ENCODE measurements around the gene SHANK1.

DNA sequence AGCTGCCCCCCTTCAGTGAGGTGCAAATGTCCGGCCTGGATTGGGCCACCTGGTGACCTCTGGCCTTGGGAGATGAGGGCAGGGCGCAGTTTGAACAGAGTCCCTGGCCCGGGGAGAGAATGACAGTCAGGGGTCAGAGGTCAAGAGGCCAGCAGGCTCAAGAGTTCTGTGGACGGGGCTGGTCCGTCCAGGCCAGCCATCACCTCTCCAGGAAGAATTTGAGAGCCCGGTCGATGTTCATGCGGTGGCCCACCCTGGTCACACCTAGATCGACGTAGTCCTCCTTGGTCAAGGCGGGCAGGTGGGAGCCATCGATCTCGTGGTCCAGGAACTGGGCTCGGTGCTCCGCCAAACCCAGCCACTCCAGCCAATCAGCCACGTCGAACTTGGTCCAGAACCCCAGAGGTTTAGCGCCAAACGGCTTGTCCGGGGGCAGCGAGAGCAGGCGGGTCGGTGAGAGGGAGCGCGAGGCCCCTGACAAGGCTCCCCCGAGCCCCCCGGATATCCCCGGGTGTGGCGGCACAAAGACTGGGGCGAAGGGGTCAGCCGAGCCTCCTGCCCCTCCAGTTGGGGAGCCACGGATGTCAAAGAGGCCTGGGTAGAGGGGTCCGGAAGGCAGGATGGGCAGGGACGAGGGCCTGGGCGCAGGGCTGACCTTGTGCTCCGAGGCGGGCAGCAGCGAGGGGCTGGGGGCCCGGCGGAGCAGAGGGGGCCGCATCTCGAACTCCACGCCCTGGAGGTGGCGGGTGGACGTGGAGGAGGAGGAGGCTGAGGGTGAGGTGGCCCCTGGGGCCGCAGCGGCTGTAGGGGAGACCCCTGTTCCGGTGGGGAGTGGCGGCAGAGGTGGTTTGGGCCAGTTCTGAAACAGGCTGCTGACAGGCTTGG lies 57.6 kb downstream of the SHANK1 start:
- TF ChIP-seq, protein P1, sequence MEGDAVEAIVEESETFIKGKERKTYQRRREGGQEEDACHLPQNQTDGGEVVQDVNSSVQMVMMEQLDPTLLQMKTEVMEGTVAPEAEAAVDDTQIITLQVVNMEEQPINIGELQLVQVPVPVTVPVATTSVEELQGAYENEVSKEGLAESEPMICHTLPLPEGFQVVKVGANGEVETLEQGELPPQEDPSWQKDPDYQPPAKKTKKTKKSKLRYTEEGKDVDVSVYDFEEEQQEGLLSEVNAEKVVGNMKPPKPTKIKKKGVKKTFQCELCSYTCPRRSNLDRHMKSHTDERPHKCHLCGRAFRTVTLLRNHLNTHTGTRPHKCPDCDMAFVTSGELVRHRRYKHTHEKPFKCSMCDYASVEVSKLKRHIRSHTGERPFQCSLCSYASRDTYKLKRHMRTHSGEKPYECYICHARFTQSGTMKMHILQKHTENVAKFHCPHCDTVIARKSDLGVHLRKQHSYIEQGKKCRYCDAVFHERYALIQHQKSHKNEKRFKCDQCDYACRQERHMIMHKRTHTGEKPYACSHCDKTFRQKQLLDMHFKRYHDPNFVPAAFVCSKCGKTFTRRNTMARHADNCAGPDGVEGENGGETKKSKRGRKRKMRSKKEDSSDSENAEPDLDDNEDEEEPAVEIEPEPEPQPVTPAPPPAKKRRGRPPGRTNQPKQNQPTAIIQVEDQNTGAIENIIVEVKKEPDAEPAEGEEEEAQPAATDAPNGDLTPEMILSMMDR (IDR thresholded peaks at IDR 0.05), result no peak
- no peak for TF ChIP-seq POLR2A (IDR thresholded peaks at IDR 0.05)

Data from thyroid gland (tissue), 4 donors.